B cell (primary cell): ENCODE results near the gene P2RX6.

Experiments used
- EZH2 ChIP-seq: IDR thresholded peaks from 2 replicates; pipeline ENCODE4 v1.6.1; 2012; ENCODE audit warnings: borderline replicate concordance, low read depth, mild to moderate bottlenecking, moderate library complexity, low read length; ENCODE audit not compliant: insufficient read depth, poor library complexity, severe bottlenecking
- TF ChIP-seq, protein P1 (sequence below): fragments of 200-600 bp; IDR thresholded peaks from one replicate; pipeline ENCODE4 v1.8.0; 2022; ENCODE audit warnings: antibody characterized with exemption, mild to moderate bottlenecking

DNA sequence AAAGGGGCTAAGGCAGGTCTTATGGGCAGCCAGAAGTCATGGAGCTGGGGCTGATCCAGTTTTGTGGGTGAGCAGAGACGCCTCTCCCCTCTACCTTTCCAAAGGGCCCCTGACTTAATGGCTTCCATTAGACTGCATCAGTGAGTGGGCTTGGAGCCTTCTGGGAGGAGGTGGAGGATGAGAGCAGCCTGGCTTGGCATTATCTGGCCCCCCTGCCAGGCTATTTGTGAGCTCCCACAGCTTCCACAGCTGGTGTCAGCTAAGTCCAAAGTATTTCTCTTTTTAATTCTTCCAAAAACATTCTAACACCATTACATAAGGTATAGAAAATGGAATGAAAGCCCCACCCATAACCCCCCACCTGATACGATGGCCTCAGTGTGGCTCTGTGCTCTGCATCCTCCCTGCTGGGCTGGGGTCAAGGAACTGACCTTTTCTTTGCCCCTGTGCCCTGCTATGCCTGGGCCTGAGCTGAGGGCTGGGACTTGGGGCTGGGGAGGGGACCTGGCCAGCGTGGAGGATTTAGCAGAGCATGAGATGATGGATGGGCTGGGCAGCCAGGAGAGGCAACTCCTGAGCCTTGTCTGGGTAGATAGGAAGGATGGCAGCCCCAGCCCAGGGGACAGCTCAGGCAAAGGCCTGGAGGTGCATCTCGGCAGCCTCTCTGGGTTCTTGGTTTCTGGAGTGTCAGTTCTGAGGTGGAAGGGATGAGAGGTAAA lies 43.9 kb upstream of the P2RX6 start:
- TF ChIP-seq EZH2, result no peak
- TF ChIP-seq, protein P1, sequence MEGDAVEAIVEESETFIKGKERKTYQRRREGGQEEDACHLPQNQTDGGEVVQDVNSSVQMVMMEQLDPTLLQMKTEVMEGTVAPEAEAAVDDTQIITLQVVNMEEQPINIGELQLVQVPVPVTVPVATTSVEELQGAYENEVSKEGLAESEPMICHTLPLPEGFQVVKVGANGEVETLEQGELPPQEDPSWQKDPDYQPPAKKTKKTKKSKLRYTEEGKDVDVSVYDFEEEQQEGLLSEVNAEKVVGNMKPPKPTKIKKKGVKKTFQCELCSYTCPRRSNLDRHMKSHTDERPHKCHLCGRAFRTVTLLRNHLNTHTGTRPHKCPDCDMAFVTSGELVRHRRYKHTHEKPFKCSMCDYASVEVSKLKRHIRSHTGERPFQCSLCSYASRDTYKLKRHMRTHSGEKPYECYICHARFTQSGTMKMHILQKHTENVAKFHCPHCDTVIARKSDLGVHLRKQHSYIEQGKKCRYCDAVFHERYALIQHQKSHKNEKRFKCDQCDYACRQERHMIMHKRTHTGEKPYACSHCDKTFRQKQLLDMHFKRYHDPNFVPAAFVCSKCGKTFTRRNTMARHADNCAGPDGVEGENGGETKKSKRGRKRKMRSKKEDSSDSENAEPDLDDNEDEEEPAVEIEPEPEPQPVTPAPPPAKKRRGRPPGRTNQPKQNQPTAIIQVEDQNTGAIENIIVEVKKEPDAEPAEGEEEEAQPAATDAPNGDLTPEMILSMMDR, result no peak
